GM06990 (cell line): ENCODE results near the gene DEAF1.
A peak's percentile ranks its signal among the peaks of the same experiment; 100 is the strongest.

Experiments used
- DNase-seq: peaks from one replicate; pipeline ENCODE4 v3.0.0-alpha.2; 2011; ENCODE audit not compliant: insufficient read length; ENCODE audit errors: extremely low read depth
- H3K27me3 ChIP-seq: replicated peaks from 2 replicates; pipeline ENCODE4 v1.6.0; 2011; ENCODE audit warnings: low read length; ENCODE audit not compliant: control insufficient read depth, insufficient read depth
- H3K36me3 ChIP-seq: 2 replicates; pipeline ENCODE4 v1.5.1; 2011; ENCODE audit warnings: low read length; ENCODE audit not compliant: control insufficient read depth, insufficient read depth
- H3K4me3 ChIP-seq: replicated peaks from 2 replicates; pipeline ENCODE4 v1.5.1; 2011; ENCODE audit warnings: low read depth, mild to moderate bottlenecking, control low read depth, low read length
- TF ChIP-seq, protein P1 (sequence below): IDR thresholded peaks from 2 replicates; pipeline ENCODE4 v1.5.1; 2011; ENCODE audit warnings: low read length, control low read depth, mild to moderate bottlenecking, inconsistent platforms; ENCODE audit not compliant: insufficient read depth, poor library complexity, severe bottlenecking

DEAF1 gene

GRCh38 chr11:725624-726202 lies 30.7 kb upstream of the DEAF1 start:
- peak overlapping the region; percentile 45 for H3K4me3 ChIP-seq
- TF ChIP-seq, protein P1, sequence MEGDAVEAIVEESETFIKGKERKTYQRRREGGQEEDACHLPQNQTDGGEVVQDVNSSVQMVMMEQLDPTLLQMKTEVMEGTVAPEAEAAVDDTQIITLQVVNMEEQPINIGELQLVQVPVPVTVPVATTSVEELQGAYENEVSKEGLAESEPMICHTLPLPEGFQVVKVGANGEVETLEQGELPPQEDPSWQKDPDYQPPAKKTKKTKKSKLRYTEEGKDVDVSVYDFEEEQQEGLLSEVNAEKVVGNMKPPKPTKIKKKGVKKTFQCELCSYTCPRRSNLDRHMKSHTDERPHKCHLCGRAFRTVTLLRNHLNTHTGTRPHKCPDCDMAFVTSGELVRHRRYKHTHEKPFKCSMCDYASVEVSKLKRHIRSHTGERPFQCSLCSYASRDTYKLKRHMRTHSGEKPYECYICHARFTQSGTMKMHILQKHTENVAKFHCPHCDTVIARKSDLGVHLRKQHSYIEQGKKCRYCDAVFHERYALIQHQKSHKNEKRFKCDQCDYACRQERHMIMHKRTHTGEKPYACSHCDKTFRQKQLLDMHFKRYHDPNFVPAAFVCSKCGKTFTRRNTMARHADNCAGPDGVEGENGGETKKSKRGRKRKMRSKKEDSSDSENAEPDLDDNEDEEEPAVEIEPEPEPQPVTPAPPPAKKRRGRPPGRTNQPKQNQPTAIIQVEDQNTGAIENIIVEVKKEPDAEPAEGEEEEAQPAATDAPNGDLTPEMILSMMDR, result no peak
- H3K36me3 ChIP-seq, result no peaks in the 10 kb centered on the region
- DNase-seq, result no peak
- no peaks in the 10 kb centered on the region; the same call in 1 of the 2 replicates for H3K27me3 ChIP-seq

DNA sequence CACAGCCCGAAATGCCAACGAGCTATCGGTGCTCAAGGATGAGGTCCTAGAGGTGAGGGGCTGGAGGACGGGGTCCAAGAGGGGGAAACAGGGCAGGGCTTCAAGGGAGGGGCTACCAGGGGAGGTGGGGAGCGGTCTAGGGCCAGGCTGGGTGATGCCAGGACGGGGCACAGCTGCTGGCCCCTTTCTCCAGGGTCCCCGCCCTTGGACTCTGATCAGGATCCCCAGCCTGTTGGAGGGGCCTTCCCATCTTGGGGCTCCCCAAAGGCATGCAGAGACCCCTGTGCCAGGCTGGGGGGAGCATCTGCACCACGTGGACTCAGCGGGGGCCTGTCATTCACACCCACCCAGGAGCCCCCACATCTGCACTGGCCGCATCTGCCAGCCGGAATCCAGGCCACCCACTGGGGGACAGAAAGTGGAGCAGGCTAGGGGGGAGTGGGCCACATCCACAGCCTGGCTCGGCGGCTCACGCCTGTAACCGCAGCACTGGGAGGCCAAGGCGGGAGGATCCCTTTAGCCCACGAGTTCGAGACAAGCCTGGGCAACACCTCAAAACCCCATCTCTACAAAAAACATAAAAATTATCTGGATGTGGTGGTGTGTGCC lies 29.9 kb upstream of the DEAF1 start:
- H3K27me3 ChIP-seq, result no peaks in the 10 kb centered on the region; the same call in 1 of the 2 replicates
- H3K4me3 ChIP-seq, result peak overlapping the region; percentile 45; the same call in 1 of the 2 replicates
- no peaks in the 10 kb centered on the region for H3K36me3 ChIP-seq
- DNase-seq, result no peak
- TF ChIP-seq, protein P1, result no peak

GRCh38 chr11:724049-724777 lies 29.2 kb upstream of the DEAF1 start:
- TF ChIP-seq, protein P1, result no peak
- H3K27me3 ChIP-seq, result no peaks in the 10 kb centered on the region; the same call in 1 of the 2 replicates
- H3K4me3 ChIP-seq, result no peak overlapping the region
- no peaks in the 10 kb centered on the region for H3K36me3 ChIP-seq
- DNase-seq, result no peak

DNA sequence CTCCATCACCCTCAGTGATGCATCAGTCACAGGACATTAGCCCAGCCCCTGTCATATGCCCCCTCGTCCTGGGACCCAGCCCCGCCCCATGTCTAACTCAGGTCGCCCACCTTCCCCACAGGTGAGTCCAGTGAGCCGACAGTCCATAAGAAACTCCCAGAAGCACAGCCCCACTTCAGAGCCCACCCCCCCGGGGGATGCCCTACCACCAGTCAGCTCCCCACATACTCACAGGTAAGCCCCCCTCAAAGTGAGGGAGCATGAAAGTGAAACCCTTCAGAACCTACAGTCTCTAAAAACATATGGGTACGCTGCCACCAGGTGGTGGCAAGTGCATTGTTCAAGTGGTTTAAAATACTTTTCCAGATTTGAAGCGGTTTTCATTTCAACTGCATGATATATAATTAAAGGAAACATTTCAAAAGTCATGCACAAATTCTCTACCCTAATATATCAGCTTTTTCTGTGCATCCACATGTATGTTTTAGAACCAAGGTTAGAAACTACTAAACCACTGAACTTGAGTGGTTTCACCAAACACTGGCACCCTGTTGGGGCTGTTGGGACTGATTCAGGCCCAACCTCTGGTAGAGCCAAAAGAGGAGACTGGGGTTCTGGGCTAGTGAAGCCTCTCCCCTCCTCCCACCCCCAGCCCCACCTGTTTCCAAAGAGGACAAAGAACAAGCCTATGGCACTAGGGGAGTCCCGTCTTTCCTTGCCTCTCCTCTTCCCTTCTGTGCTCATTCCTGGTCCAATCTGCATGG lies 28.3 kb upstream of the DEAF1 start:
- Histone ChIP-seq H3K36me3 (no peaks in the 10 kb centered on the region), H3K27me3 (no peaks in the 10 kb centered on the region; the same call in 1 of the 2 replicates), H3K4me3 (no peak overlapping the region)
- TF ChIP-seq, protein P1, result peak; percentile 57
- no peak for DNase-seq

DNA sequence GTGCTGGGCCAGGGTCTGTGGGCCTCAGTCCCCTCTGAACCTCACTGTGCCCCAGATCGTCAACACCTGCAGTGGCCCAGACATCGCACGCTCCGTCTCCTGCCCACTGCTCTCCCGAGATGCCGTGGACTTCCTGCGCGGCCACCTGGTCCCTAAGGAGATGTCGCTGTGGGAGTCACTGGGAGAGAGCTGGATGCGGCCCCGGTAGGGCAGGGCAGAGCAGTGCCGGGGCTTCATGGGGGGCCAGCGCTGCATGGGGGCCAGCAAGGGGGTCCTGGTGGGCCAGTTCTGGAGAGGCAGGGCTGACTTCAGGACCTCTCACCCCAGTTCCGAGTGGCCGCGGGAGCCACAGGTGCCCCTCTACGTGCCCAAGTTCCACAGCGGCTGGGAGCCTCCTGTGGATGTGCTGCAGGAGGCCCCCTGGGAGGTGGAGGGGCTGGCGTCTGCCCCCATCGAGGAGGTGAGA lies 27.4 kb upstream of the DEAF1 start:
- no peak overlapping the region for H3K4me3 ChIP-seq
- no peaks in the 10 kb centered on the region for H3K36me3 ChIP-seq
- H3K27me3 ChIP-seq, result no peaks in the 10 kb centered on the region; the same call in 1 of the 2 replicates
- DNase-seq, result no peak
- TF ChIP-seq, protein P1, result no peak
